Stimulated activated CD4-positive, alpha-beta T cell treated with anti-CD3 and anti-CD28 coated beads, Interleukin-1b, Interleukin-23, amount 100 ng/mL, for 24 hours (primary cell): Measurements from ENCODE around the gene SLC6A8.
"Not testable (repeated sequence)": the region's sequence is repeated elsewhere in the genome, so short reads cannot be mapped to it uniquely, and the experiment has no call there.

Source experiments
- DNase-seq, 4 experiments: peaks; one replicate each; pipeline ENCODE4 v3.0.0-alpha.2; 2020; ENCODE audit warnings: low read depth in 4 of 4, low spot score in 1 of 4

Gene SLC6A8

GRCh38 chrX:153692611-153693156 lies 5.0 kb downstream of the SLC6A8 start:
- DNase-seq: no peak

DNA sequence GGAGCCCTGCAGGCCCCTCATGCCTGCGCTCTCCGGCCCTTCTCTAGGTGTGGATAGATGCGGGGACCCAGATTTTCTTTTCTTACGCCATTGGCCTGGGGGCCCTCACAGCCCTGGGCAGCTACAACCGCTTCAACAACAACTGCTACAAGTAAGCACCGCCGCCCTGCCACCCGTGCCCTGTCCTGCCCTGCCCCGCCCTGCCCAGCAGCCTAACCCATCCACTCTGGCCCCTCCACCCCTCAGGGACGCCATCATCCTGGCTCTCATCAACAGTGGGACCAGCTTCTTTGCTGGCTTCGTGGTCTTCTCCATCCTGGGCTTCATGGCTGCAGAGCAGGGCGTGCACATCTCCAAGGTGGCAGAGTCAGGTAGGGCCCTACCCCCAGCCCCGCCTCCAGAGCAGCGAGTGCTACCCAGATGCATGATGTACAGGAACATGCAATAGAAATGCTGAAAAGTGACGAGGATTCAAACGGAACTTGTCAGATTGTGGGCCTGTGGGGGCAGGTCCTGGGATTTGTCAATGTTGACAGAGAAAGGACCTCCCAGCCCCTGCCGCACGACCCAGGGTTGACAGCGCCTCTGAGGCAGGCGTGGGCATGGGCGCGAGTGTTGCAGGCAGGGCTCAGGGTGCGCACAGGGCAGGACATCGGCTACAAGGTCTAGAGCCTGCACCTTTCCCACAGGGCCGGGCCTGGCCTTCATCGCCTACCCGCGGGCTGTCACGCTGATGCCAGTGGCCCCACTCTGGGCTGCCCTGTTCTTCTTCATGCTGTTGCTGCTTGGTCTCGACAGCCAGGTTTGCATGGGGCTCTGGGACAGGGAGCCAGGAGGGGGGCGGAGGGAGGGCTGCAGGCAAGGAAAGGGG lies 5.7 kb downstream of the SLC6A8 start:
- DNase-seq: no peak

DNA sequence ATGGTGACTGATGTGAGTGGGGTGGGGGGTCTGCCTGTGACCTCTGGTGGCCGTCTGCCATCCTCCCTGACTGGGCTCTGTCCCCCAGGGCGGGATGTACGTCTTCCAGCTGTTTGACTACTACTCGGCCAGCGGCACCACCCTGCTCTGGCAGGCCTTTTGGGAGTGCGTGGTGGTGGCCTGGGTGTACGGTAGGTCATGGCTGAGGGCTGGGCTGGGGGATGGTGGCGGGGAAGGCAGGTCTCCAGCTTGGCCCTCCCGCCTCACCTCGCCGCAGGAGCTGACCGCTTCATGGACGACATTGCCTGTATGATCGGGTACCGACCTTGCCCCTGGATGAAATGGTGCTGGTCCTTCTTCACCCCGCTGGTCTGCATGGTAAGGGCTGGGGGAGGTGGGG lies 6.5 kb downstream of the SLC6A8 start:
- not testable (repeated sequence) for DNase-seq

- DNase-seq: no peak
Measured at GRCh38 chrX:153694687-153695270, 7.1 kb downstream of the SLC6A8 start.

- no peak for DNase-seq
Measured at GRCh38 chrX:153696100-153696499, 8.4 kb downstream of the SLC6A8 start.

GRCh38 chrX:153696538-153696937 lies 8.8 kb downstream of the SLC6A8 start:
- DNase-seq: not testable (repeated sequence)

GRCh38 chrX:153696986-153697722 lies 9.4 kb downstream of the SLC6A8 start:
- DNase-seq: not testable (repeated sequence)

- no peak for DNase-seq
Measured at GRCh38 chrX:153697924-153698865, 10.5 kb downstream of the SLC6A8 start.

DNA sequence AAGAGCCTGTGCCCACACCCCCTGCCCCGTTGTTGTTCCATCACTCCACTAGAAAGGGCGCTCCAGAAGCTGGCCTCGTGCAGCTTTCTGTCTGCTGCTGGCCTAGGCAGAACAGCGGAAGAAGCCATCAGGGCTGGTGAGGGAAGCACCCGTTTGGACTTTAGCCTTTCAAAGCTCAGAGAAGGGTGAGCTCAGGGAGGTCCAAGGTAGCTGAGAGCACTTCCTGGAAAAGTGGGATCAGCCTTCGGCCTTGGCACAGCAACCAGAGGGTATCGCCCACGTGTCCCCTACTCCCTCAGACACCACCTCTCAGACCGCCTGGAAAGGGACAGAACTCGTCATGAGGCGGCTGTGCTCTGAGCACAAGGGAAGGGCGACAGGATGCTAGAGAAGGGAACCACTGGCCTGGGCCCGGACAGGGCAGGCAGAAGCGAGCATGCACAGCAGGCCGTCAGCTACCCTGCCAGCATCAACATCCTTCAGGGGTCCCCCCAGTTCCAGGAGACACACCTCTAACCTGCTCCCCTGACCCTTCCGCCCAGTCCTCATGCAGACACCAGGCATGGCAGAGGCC lies 11.6 kb downstream of the SLC6A8 start:
- not testable (repeated sequence) for DNase-seq

GRCh38 chrX:153699784-153700371 lies 12.2 kb downstream of the SLC6A8 start:
- DNase-seq: not testable (repeated sequence)

DNA sequence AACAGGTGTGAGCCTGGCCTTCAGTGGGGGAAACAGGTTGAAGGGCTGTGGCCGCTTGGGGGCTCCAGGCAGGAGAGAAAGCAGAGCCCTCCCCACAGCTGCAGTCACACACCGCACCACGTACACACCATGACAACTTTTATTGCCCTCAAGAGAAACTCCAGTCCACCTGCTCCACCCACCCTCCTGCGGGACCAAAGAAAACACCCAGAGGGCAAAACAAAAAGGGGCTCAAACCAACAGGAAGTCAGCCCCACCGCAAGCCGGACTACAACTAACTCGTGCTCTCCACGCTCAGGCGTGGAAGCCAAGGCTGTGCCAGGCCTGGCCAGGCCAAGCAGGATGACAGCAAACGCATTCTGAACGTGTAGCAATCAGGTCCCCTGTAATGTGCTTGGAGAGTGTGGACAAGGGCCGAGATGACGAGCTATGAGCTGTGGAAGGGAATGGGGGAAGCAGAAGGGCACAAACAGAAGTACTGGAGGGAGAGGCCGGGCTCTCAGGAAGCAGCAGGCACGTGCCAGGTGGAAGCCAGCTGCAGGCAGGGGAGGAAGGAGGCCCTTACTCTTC lies 12.7 kb downstream of the SLC6A8 start:
- no peak for DNase-seq

GRCh38 chrX:153700967-153701366 lies 13.2 kb downstream of the SLC6A8 start:
- no peak for DNase-seq

GRCh38 chrX:153701706-153702105 lies 14.0 kb downstream of the SLC6A8 start:
- DNase-seq: no peak

GRCh38 chrX:153702336-153703035 lies 14.8 kb downstream of the SLC6A8 start:
- no peak for DNase-seq

DNA sequence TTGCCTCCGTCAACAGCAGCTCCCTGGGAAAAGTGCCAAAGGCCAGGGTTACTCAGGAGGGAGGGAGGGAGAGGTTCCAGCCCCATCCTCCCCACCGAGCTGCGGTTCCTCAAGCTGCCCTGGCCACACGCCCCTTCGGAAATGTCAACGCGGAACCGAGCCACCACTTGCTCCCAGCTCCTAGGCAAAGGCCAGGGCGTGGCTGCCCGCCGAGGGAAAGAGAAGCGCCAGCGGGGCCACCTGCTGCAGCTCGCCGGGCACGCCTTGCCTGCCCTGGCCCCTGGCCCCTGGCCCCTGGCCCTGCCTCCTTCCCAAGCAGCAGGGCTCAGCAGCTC lies 15.3 kb downstream of the SLC6A8 start:
- DNase-seq: no peak

- DNase-seq: no peak
Measured at GRCh38 chrX:153704021-153704526, 16.3 kb downstream of the SLC6A8 start.

GRCh38 chrX:153704631-153705402 lies 17.1 kb downstream of the SLC6A8 start:
- not testable (repeated sequence) for DNase-seq
